Stimulated activated CD4-positive, alpha-beta T cell treated with anti-CD3 and anti-CD28 coated beads, Interleukin-1b, Interleukin-23, amount 100 ng/mL, for 1 hour (primary cell): ENCODE measurements around the gene DNM3.

ENCODE experiments used
- DNase-seq, 2 donors: peaks; one replicate each; pipeline ENCODE4 v3.0.0-alpha.2; 2020; ENCODE audit warnings: low read depth in 2 of 2

Gene DNM3

GRCh38 chr1:172236958-172237357 lies 395.7 kb downstream of the DNM3 start:
- no peak for DNase-seq

- DNase-seq = no peak
These were observed 396.9 kb downstream of the DNM3 start for GRCh38 chr1:172238158-172238557.

DNA sequence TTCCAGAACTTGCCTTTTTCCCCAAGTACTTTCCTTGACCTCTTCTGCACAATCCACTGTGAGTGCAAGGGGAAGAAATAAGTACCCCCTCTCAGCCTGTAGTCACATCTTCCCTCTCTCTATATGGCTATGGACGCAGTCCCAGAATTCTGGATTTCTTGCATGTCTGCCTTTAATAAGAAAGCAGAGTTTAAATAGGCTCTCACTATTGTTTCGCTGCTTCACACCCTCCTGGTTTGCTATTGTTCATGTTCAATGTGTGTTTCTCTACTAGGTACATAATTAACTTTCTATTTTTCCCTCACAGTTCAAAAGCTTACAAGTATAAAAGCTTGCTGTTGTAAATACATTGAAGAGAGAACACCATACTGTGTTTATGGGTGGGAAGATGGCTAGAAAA lies 397.7 kb downstream of the DNM3 start:
- no peak for DNase-seq

GRCh38 chr1:172239901-172240300 lies 398.6 kb downstream of the DNM3 start:
- DNase-seq = no peak

GRCh38 chr1:172241540-172241939 lies 400.2 kb downstream of the DNM3 start:
- DNase-seq = no peak

GRCh38 chr1:172244865-172245264 lies 403.6 kb downstream of the DNM3 start:
- DNase-seq = no peak

GRCh38 chr1:172245788-172246187 lies 404.5 kb downstream of the DNM3 start:
- DNase-seq = no peak

DNA sequence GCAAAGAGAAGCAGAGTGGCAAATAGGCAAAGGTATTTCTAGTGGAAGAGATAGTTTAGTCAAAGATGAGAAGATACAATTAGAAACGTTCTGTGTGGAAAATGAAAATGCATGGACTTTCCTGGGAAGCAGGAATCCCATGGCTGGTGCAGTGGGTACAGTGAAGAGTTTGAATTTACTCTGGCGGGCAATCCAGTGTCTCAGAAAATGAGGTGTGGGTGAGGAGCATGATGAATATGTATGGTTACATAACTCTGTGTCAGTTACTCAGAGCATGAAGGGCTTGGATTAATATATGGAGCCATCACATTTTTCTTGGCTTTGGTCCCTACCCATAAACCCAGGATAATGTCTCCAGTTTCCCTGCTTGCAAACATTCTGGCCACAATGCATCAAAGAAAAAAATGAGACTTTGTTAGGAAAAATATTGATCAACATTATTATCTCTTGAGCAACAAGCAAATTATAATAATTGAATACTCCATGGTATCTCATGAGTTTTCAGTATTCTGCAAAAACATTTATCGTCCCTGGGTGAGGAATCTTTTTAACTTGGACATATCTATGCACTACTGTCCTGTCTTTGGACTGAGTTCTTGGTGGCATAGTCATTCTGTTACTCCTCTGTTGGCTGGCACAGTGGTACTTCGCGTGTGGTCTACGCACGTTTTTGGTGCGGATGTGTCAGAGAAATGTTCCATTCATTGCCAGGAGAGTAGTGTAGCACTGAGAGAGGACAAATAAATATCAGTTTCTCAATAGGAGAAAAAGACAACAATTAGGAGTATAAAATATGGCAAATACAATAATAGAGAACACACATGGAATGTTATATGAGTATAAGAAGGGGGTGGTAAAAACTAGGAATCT lies 405.5 kb downstream of the DNM3 start:
- DNase-seq = no peak

GRCh38 chr1:172251486-172251885 lies 410.2 kb downstream of the DNM3 start:
- no peak for DNase-seq

- DNase-seq = no peak
These were observed 411.0 kb downstream of the DNM3 start for GRCh38 chr1:172252321-172252720.

- no peak for DNase-seq
These were observed 411.7 kb downstream of the DNM3 start for GRCh38 chr1:172252958-172253357.

DNA sequence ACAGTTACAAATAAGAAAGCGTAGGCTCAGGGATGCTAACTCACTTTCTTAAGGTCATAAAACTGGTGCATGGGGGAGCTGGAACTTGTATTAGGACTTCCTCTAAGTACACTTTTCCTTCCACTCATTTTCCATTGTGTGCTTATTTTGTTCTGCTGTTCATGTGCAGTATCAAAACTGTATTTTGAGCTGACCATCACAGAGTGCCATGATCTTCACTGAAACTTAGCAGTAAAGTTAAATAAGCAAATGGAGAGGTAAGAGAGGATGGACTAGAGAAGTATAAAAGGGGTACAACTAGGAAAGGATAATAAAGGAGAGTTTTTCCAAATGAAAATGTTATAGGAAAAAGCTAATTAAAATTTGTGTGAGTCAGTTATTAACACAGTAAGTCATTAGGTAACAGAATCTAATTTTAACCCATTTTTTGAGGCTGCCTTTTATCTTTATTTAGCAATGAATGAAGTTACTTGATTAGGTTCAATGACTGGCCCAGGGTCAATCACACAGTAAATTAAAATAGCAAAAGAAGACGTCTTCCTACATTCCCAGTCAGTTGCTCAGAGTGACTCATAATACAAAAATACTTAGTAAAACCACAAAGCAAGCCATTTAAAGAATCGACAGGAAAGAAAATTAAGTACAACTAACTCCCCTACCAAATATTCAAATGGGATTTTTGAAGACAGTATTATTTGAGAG lies 413.4 kb downstream of the DNM3 start:
- no peak for DNase-seq

DNA sequence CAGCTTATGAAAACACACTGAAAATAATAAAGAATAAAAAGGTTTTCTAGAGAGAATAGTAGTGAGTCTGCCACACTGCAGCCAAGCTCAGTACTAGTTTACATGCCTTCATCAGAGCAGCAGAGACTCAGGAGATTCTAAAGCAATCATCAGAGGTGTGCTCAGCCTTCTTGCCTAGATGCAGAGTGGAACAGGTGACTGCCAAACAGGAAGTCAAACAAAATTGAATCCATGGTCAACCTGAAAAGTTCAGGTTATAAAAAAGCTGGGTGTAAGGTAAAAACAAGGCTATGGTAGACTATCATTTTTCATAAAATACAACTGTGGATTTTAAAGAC lies 413.9 kb downstream of the DNM3 start:
- DNase-seq = no peak

DNA sequence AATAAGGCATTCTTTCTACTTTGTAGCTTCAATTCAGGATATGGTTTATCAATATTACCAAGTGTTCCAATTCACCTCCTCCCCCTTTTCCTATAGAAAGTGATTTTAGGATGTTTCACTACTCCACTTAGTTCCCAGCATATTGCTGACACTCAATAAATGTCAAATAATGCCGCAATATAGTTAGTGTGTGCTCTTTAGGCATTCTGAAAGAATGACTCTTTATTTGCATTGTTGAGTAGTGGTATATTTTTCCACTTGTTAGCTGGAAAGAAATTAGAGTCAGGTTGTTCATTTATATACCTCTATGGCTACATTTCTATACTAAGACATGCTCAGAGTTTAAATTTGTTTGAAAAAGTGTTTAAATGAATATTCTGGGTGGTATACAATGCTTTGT lies 424.6 kb downstream of the DNM3 start:
- no peak for DNase-seq

DNA sequence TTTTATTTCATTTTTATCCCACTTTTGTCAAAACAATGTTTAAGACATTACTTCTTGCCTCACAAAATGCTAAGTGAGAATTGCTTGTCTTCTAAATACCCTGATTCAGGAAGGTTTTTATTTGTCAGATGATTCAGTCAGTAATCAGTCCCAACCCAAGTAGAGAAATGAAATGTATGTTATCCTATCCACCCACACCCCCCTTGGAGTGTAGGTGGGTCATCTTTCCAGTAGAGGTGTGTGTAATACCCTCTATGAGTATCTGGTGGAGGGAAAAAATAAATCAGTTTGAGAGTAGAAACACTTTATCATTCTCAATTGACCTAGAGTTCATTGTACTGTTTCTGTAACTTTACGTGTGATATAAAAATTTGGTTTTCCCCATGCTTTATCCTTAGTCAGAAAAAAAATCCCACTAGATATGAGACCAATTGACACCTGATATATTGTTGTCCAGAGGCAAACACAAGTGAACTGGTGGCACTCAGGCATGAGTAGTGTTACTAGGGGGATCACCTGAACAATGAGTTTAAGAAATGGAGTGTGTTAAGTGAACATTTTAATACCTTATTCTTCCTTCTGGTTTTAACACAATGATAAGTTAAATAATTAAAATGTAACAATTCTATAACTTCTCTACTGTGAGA lies 425.4 kb downstream of the DNM3 start:
- no peak for DNase-seq

- DNase-seq = no peak
These were observed 426.9 kb downstream of the DNM3 start for GRCh38 chr1:172268237-172268636.

DNA sequence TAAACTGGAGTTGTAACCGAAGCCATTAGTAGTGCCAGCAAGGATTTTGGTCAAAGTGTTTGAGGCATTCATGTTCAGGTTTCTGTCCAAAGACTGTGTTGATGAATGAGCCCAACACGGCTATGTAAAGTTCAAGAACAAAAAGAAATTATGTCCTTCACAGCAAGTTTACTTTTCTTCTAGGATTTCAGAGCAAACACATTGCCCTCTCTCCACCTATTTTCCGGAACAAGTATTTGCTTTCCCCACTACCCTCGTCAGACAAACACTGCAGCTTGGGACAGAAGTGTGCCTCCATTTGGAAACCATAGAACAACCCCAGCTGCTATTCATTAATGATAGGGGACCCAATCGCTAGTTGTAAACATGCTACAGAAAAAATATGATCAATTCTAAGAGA lies 427.8 kb downstream of the DNM3 start:
- no peak for DNase-seq

DNA sequence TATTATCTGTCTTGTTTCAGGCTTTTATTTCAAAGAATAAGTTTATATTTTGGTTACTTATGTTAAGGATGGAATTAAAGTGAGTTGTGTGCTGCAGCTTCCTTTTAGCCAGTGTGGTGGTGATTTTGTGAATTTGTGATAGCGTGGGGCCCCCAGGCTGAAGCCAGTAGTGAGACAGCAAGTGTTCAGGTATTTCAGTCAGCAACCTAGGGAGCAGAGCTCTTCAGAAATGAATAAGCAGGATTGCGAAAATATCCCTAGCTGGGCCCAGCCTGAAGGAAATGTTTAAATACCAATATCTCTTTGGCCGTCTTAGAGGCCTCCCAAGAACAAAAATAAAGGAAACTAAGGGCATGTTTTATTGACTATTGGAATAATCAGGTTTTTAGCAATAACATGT lies 428.3 kb downstream of the DNM3 start:
- no peak for DNase-seq

GRCh38 chr1:172270605-172271004 lies 429.3 kb downstream of the DNM3 start:
- no peak for DNase-seq

GRCh38 chr1:172272087-172272486 lies 430.8 kb downstream of the DNM3 start:
- DNase-seq = no peak

GRCh38 chr1:172273647-172274396 lies 432.5 kb downstream of the DNM3 start:
- DNase-seq = no peak

GRCh38 chr1:172275478-172275877 lies 434.2 kb downstream of the DNM3 start:
- DNase-seq = no peak
